ENCODE measurements around the gene DLX6.

GRCh38 chr7:97007583-97007861 is 2.2 kb downstream of the DLX6 start:
- no peak for TF ChIP-seq CTCF (IDR thresholded peaks at IDR 0.05)
- no peak for TF ChIP-seq POLR2A (IDR thresholded peaks at IDR 0.05)
